Posterior cingulate gyrus (tissue), 11 donors: ENCODE data around the gene SNRPD3.
A peak's percentile ranks its signal among the peaks of the same experiment; 100 is the strongest.
"Not testable (repeated sequence)": the region's sequence is repeated elsewhere in the genome, so short reads cannot be mapped to it uniquely, and the experiment has no call there.

Source experiments
- DNase-seq, 10 donors: peaks; one replicate each; pipeline versions ENCODE4 v3.0.0 to v3.0.0-alpha.2; 2020 to 2021; ENCODE audit warnings: mixed read lengths in 3 of 10
- intact Hi-C: fragments of 100-400 bp; cut with DNase I; formaldehyde crosslinking; loops from one replicate; pipeline ENCODE4 v1.15.1; 2023

The SNRPD3 gene

GRCh38 chr22:24602847-24603769, 47.3 kb downstream of the SNRPD3 start, which contains the start of gene GGT1:
GGT1 (plus strand) TSS chr22:24603193; CDS start chr22:24611082, 7,889 bp downstream.
- DNase-seq = peak in 3 of 10 donors; percentile 11 to 66 (median 42)
- intact Hi-C loops = not testable (repeated sequence)

GRCh38 chr22:24603770-24604629, 48.2 kb downstream of the SNRPD3 start:
- DNase-seq = peak in 3 of 10 donors; percentile 3 to 38 (median 18)
- intact Hi-C loops = not testable (repeated sequence)

GRCh38 chr22:24606340-24606739, 50.5 kb downstream of the SNRPD3 start:
- peak in 3 of 10 donors; percentile 11 to 56 (median 12) for DNase-seq
- intact Hi-C loops = not testable (repeated sequence)

- DNase-seq = peak in 3 of 10 donors; percentile 62 to 84 (median 80)
- intact Hi-C loops = not testable (repeated sequence)
Observed at GRCh38 chr22:24607429-24607983, 51.7 kb downstream of the SNRPD3 start.

GRCh38 chr22:24608327-24608726, 52.5 kb downstream of the SNRPD3 start:
- intact Hi-C loops = not testable (repeated sequence)
- peak in 3 of 10 donors; percentile 20 to 43 (median 40) for DNase-seq

GRCh38 chr22:24609888-24610287, 54.1 kb downstream of the SNRPD3 start:
- peak in 2 of 10 donors; percentile 27 to 74 for DNase-seq
- intact Hi-C loops = not testable (repeated sequence)

- intact Hi-C loops = not testable (repeated sequence)
- peak in 1 of 10 donors; percentile 8 for DNase-seq
Observed at GRCh38 chr22:24614794-24615193, 59.0 kb downstream of the SNRPD3 start.

GRCh38 chr22:24621244-24621643, 65.4 kb downstream of the SNRPD3 start:
- intact Hi-C loops = not testable (repeated sequence)
- peak in 1 of 10 donors; percentile 11 for DNase-seq

GRCh38 chr22:24622596-24622995, 66.8 kb downstream of the SNRPD3 start:
- intact Hi-C loops = not testable (repeated sequence)
- DNase-seq = peak in 1 of 10 donors; percentile 55
